Nephron (organoid): Measurements from ENCODE around the gene CNDP1.

Experiments used
- H3K27ac Mint-ChIP-seq, 3 experiments: 2 replicates each; pipeline ENCODE4 v1.8.0; 2020; ENCODE audit warnings: mixed read lengths in 3 of 3, mild to moderate bottlenecking in 2 of 3, moderate library complexity in 1 of 3
- H3K27me3 Mint-ChIP-seq: 2 replicates; pipeline ENCODE4 v1.8.0; 2021; ENCODE audit warnings: low read depth, mild to moderate bottlenecking, moderate library complexity, mixed read lengths
- H3K36me3 Mint-ChIP-seq: 2 replicates; pipeline ENCODE4 v1.8.0; 2020; ENCODE audit warnings: low read depth, mixed read lengths
- H3K4me1 Mint-ChIP-seq: 2 replicates; pipeline ENCODE4 v1.8.0; 2020; ENCODE audit warnings: mixed read lengths
- H3K4me3 Mint-ChIP-seq, 3 experiments: 2 replicates each; pipeline ENCODE4 v1.8.0; 2020; ENCODE audit warnings: mild to moderate bottlenecking in 3 of 3, mixed read lengths in 3 of 3, moderate library complexity in 2 of 3
- H3K9me3 Mint-ChIP-seq: 2 replicates; pipeline ENCODE4 v1.8.0; 2020; ENCODE audit warnings: mixed read lengths
- CTCF ChIP-seq, 3 experiments: fragments of 200-600 bp; sonication (generic); IDR thresholded peaks; one replicate each; pipeline ENCODE4 v1.5.0; 2021; ENCODE audit warnings: antibody characterized with exemption in 3 of 3; ENCODE audit not compliant: unreplicated experiment in 3 of 3

CNDP1 gene

GRCh38 chr18:74626049-74626874 is 92.0 kb downstream of the CNDP1 start:
- H3K27me3 Mint-ChIP-seq = no peaks in the 10 kb centered on the region
- TF ChIP-seq CTCF (IDR thresholded peaks at IDR 0.05; ENCODE audit: unreplicated experiment in 3 of 3) = no peak
- H3K4me1 Mint-ChIP-seq = peaks cover 4% of the 10 kb centered on the region
- H3K9me3 Mint-ChIP-seq = no peaks in the 10 kb centered on the region
- peaks cover 5% of the 10 kb centered on the region for H3K36me3 Mint-ChIP-seq
- H3K27ac Mint-ChIP-seq = no peak overlapping the region
- no peak overlapping the region for H3K4me3 Mint-ChIP-seq

- no peak for TF ChIP-seq CTCF (IDR thresholded peaks at IDR 0.05; ENCODE audit: unreplicated experiment in 3 of 3)
- Mint-ChIP-seq H3K27ac (no peak overlapping the region), H3K4me3 (no peak overlapping the region), H3K36me3 (peaks cover 48% of the 10 kb centered on the region), H3K27me3 (no peaks in the 10 kb centered on the region), H3K4me1 (peaks cover 8% of the 10 kb centered on the region), H3K9me3 (no peaks in the 10 kb centered on the region)
Observed at GRCh38 chr18:74630804-74631203, 96.5 kb downstream of the CNDP1 start.

- Mint-ChIP-seq H3K27ac (no peak overlapping the region), H3K27me3 (no peaks in the 10 kb centered on the region), H3K4me1 (peaks cover 8% of the 10 kb centered on the region), H3K4me3 (no peak overlapping the region), H3K36me3 (peaks cover 48% of the 10 kb centered on the region), H3K9me3 (no peaks in the 10 kb centered on the region)
- no peak for TF ChIP-seq CTCF (IDR thresholded peaks at IDR 0.05; ENCODE audit: unreplicated experiment in 3 of 3)
Observed at GRCh38 chr18:74631212-74631611, 96.9 kb downstream of the CNDP1 start.

GRCh38 chr18:74631623-74632350 is 97.5 kb downstream of the CNDP1 start:
- H3K4me1 Mint-ChIP-seq = peaks cover 7% of the 10 kb centered on the region
- H3K27me3 Mint-ChIP-seq = no peaks in the 10 kb centered on the region
- TF ChIP-seq CTCF (IDR thresholded peaks at IDR 0.05; ENCODE audit: unreplicated experiment in 3 of 3) = no peak
- no peak overlapping the region for H3K4me3 Mint-ChIP-seq
- H3K27ac Mint-ChIP-seq = no peak overlapping the region
- H3K9me3 Mint-ChIP-seq = no peaks in the 10 kb centered on the region
- H3K36me3 Mint-ChIP-seq = peaks cover 48% of the 10 kb centered on the region

GRCh38 chr18:74632351-74632679 is 98.0 kb downstream of the CNDP1 start:
- Mint-ChIP-seq H3K27ac (no peak overlapping the region), H3K36me3 (peaks cover 48% of the 10 kb centered on the region), H3K4me3 (no peak overlapping the region), H3K4me1 (peaks cover 4% of the 10 kb centered on the region), H3K27me3 (no peaks in the 10 kb centered on the region), H3K9me3 (no peaks in the 10 kb centered on the region)
- TF ChIP-seq CTCF (IDR thresholded peaks at IDR 0.05; ENCODE audit: unreplicated experiment in 3 of 3) = no peak
